ENCODE measurements around the gene CMSS1. TPM values are rescaled to one million over a fixed set of nuclear protein-coding genes. Genes with fewer than 3 reads are reported as not detected.

Gene CMSS1
- total RNA-seq, 1 experiment from 2014 or later: 64.1 TPM

- intact Hi-C loops (cut with micrococcal nuclease): no loop called here
- Histone ChIP-seq H3K9ac (ENCODE audit: low read length) (no peak overlapping the region), H3K9me2 (ENCODE audit: insufficient read depth) (no peaks in the 10 kb centered on the region), H3K9me3 (ENCODE audit: control insufficient read depth in 1 of 2, insufficient read depth in 1 of 2, low read depth in 1 of 2, low read length in 2 of 2) (no peaks in the 10 kb centered on the region), H3K4me1 (ENCODE audit: control insufficient read depth in 1 of 2, insufficient read depth in 2 of 2, low read length in 2 of 2) (peaks cover 0 to 13% of the 10 kb centered on the region in 2 experiments; a peak in 2 of 4 replicates), H3K4me3 (replicated peaks in 1 of 2; ENCODE audit: low read depth in 1 of 2, low read length in 2 of 2) (no peak overlapping the region), H3K79me2 (ENCODE audit: insufficient read depth, low read length) (peaks cover 10% of the 10 kb centered on the region; the same call in 1 of the 2 replicates), H3K27ac (ENCODE audit: low read depth, low read length) (no peak overlapping the region), H3K27me3 (ENCODE audit: insufficient read depth, low read length) (no peaks in the 10 kb centered on the region), H3K4me2 (ENCODE audit: low read length) (peak overlapping the region; percentile 56; the same call in 1 of the 2 replicates), H2AFZ (ENCODE audit: low read depth, low read length, poor library complexity, severe bottlenecking) (no peak overlapping the region), H4K20me1 (ENCODE audit: insufficient read depth) (no peaks in the 10 kb centered on the region), H3K36me3 (ENCODE audit: control insufficient read depth in 1 of 2, insufficient read depth in 2 of 2, low read length in 2 of 2) (no peaks in the 10 kb centered on the region)
- POLR2A ChIA-PET: no interaction called here
- DNase-seq (ENCODE audit: low read depth, low spot score) (no peak), ATAC-seq (no peak)
- CTCF ChIA-PET: interaction anchor here (1.2 kb wide), 1 partner anchor 34 kb away, joined by 3 read pairs; no protein-coding TSS in a partner anchor
- no TSS peak for BruUV-seq (replicated peaks)
- RAD21 ChIA-PET (ENCODE audit: low non-redundant PET in 1 of 2, low total read pairs in 2 of 2, uncharacterized antibody in 2 of 2, unreplicated experiment in 2 of 2): no interaction called here
- no peak for TF ChIP-seq CTCF (IDR thresholded peaks at IDR 0.05 in 2 of 3, conservative IDR thresholded peaks at IDR 0.05 in 1 of 3; ENCODE audit: borderline replicate concordance in 1 of 3, insufficient read depth in 1 of 3, low read depth in 2 of 3, low read length in 2 of 3)
- no peak for TF ChIP-seq JUND (IDR thresholded peaks at IDR 0.05)
- TF ChIP-seq ELF1 (IDR thresholded peaks at IDR 0.05; ENCODE audit: borderline replicate concordance, low read depth): no peak
- TF ChIP-seq ZNF274 (IDR thresholded peaks at IDR 0.05; ENCODE audit: low read depth, low read length): no peak
- no peak for TF ChIP-seq SP1 (IDR thresholded peaks at IDR 0.05; ENCODE audit: low read depth)
- no peak for TF ChIP-seq RAD21 (IDR thresholded peaks at IDR 0.05; ENCODE audit: low read depth)
- no peak for TF ChIP-seq SRF (IDR thresholded peaks at IDR 0.05; ENCODE audit: low read depth)
- no peak for TF ChIP-seq ATF3 (IDR thresholded peaks at IDR 0.05)
- TF ChIP-seq MAX (IDR thresholded peaks at IDR 0.05): no peak
Observed at GRCh38 chr3:99877031-99877579, 59.4 kb downstream of the CMSS1 start.
